ENCODE data around the gene WDFY4. TPM values are rescaled to one million over a fixed set of nuclear protein-coding genes. Genes with fewer than 3 reads are reported as not detected.
"Not testable (repeated sequence)": the region's sequence is repeated elsewhere in the genome, so short reads cannot be mapped to it uniquely, and the experiment has no call there.

The WDFY4 gene
- total RNA-seq, 1 donor from 2014 or later: 0.25 TPM

DNA sequence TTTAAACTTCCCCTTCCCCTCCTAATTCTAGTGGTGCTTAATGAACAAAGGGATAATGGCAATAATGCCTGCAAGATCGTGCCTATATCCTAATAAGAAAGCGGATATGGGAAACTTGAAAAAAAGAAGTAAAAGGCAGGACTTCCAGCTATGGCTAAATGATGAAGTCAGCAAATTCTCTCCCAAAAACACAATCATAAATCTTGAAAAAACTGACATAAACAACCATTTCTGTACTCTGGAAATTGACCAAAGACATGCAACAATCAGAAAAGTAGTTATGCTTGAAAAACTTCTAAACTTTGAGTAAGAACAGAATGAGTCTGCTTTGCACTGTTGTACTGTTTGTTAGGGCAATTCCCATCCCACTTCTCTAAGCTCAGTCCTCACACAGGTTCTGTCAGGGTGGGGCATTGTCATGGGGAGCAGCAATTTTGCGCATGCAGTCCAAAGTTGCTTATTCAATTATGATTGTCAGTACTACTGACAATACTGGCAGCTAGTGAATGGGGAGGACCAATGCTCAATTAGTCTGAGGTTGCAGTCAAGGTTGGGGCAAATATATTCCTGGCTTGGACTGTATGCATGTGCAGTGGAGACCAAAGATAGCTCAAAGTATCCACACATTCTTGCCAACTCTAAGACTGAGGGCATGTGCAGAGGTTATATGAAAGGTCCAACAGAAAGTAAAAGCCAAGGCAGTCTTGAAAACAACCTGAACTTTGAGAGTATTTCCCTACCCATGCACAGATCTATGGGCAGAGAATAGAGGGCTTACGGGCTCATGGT is 45.7 kb upstream of the WDFY4 start:
- H3K4me3 Mint-ChIP-seq (ENCODE audit: unreplicated experiment): no peak overlapping the region
- Histone ChIP-seq H4K20me1 (ENCODE audit: insufficient read depth, low read length) (no peaks in the 10 kb centered on the region), H3K4me2 (ENCODE audit: low read length) (no peak overlapping the region), H2AFZ (ENCODE audit: low read depth, low read length) (no peak overlapping the region), H3K9ac (ENCODE audit: low read length) (no peak overlapping the region), H3K36me3 (ENCODE audit: insufficient read depth, low read length) (no peaks in the 10 kb centered on the region), H3K4me3 (ENCODE audit: insufficient read depth, low read depth, low read length) (no peak overlapping the region), H3K4me1 (ENCODE audit: insufficient read depth, low read length) (peaks cover 4% of the 10 kb centered on the region), H3K27ac (ENCODE audit: low read depth, low read length) (no peak overlapping the region), H3K79me2 (ENCODE audit: insufficient read depth, low read length) (no peaks in the 10 kb centered on the region), H3K27me3 (ENCODE audit: insufficient read depth, low read length) (no peaks in the 10 kb centered on the region), H3K9me3 (ENCODE audit: insufficient read depth, low read depth, low read length) (no peaks in the 10 kb centered on the region)
- H3K36me3 Mint-ChIP-seq (ENCODE audit: low read depth, unreplicated experiment): no peaks in the 10 kb centered on the region
- H3K4me1 Mint-ChIP-seq (ENCODE audit: low read depth, unreplicated experiment): peaks cover 4% of the 10 kb centered on the region
- peaks cover 25% of the 10 kb centered on the region for H3K27me3 Mint-ChIP-seq (ENCODE audit: low read depth, unreplicated experiment)
- FAIRE-seq: no peak
- no peak for TF ChIP-seq EZH2 (IDR thresholded peaks at IDR 0.05; ENCODE audit: insufficient read depth, low read length)
- TF ChIP-seq, protein P1, sequence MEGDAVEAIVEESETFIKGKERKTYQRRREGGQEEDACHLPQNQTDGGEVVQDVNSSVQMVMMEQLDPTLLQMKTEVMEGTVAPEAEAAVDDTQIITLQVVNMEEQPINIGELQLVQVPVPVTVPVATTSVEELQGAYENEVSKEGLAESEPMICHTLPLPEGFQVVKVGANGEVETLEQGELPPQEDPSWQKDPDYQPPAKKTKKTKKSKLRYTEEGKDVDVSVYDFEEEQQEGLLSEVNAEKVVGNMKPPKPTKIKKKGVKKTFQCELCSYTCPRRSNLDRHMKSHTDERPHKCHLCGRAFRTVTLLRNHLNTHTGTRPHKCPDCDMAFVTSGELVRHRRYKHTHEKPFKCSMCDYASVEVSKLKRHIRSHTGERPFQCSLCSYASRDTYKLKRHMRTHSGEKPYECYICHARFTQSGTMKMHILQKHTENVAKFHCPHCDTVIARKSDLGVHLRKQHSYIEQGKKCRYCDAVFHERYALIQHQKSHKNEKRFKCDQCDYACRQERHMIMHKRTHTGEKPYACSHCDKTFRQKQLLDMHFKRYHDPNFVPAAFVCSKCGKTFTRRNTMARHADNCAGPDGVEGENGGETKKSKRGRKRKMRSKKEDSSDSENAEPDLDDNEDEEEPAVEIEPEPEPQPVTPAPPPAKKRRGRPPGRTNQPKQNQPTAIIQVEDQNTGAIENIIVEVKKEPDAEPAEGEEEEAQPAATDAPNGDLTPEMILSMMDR (IDR thresholded peaks at IDR 0.05; ENCODE audit: insufficient read depth, low read depth, low read length): no peak
- peaks cover 12% of the 10 kb centered on the region for H3K9me3 Mint-ChIP-seq (ENCODE audit: unreplicated experiment)
- no peak for DNase-seq (ENCODE audit: low read depth)
- no peak overlapping the region for H3K27ac Mint-ChIP-seq (ENCODE audit: unreplicated experiment)

DNA sequence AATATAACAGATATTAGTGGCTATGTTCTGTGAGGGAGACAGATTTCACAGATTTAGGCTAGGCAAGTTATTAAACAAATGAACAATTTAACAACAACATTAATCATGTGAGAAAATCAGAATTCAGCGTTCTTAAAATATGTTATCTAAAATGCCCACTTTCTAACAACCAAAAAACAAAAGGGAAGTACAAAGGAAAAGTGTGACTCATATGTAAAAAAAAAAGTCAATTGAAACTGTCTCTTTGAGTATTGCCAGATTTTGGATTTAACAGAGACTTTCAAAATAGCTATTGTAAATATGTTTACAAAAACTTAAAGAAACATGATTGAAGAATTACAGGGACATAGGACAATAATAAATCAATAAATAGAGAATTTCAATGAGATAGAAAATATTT is 45.0 kb upstream of the WDFY4 start:
- FAIRE-seq: no peak
- H3K79me2 ChIP-seq (ENCODE audit: insufficient read depth, low read length): no peaks in the 10 kb centered on the region
- H3K27ac ChIP-seq (ENCODE audit: low read depth, low read length): no peak overlapping the region
- DNase-seq (ENCODE audit: low read depth): no peak
- Mint-ChIP-seq H3K27ac (ENCODE audit: unreplicated experiment) (no peak overlapping the region), H3K36me3 (ENCODE audit: low read depth, unreplicated experiment) (no peaks in the 10 kb centered on the region), H3K27me3 (ENCODE audit: low read depth, unreplicated experiment) (peaks cover 23% of the 10 kb centered on the region), H3K9me3 (ENCODE audit: unreplicated experiment) (peaks cover 12% of the 10 kb centered on the region), H3K4me3 (ENCODE audit: unreplicated experiment) (no peak overlapping the region), H3K4me1 (ENCODE audit: low read depth, unreplicated experiment) (peaks cover 1% of the 10 kb centered on the region)
- no peak overlapping the region for H3K9ac ChIP-seq (ENCODE audit: low read length)
- no peaks in the 10 kb centered on the region for H4K20me1 ChIP-seq (ENCODE audit: insufficient read depth, low read length)
- no peak overlapping the region for H2AFZ ChIP-seq (ENCODE audit: low read depth, low read length)
- no peaks in the 10 kb centered on the region for H3K27me3 ChIP-seq (ENCODE audit: insufficient read depth, low read length)
- H3K4me1 ChIP-seq (ENCODE audit: insufficient read depth, low read length): no peaks in the 10 kb centered on the region
- no peak overlapping the region for H3K4me3 ChIP-seq (ENCODE audit: insufficient read depth, low read depth, low read length)
- no peaks in the 10 kb centered on the region for H3K9me3 ChIP-seq (ENCODE audit: insufficient read depth, low read depth, low read length)
- no peaks in the 10 kb centered on the region for H3K36me3 ChIP-seq (ENCODE audit: insufficient read depth, low read length)
- TF ChIP-seq EZH2 (IDR thresholded peaks at IDR 0.05; ENCODE audit: insufficient read depth, low read length): no peak
- TF ChIP-seq, protein P1 (IDR thresholded peaks at IDR 0.05; ENCODE audit: insufficient read depth, low read depth, low read length): no peak
- H3K4me2 ChIP-seq (ENCODE audit: low read length): no peak overlapping the region

DNA sequence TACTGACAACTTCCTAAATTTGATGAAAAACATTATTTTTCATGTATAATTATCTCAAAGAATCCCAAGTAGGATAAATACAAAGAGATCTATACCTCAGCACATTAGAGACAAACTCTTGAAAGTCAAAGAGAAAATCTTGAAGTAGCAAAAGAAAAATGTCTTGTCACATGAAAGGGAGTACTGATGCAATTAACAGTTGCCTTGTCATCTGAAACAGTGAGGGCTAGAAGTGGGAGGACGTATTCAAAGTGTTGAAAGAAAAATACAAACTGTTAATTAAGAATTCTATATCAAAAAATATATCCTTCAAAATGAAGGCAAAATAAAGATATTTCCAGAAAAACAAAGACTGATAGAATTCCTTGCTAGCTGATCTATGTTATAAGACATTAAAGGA is 44.3 kb upstream of the WDFY4 start:
- H3K36me3 Mint-ChIP-seq (ENCODE audit: low read depth, unreplicated experiment): no peaks in the 10 kb centered on the region
- H3K27me3 Mint-ChIP-seq (ENCODE audit: low read depth, unreplicated experiment): peaks cover 22% of the 10 kb centered on the region
- no peak for FAIRE-seq

DNA sequence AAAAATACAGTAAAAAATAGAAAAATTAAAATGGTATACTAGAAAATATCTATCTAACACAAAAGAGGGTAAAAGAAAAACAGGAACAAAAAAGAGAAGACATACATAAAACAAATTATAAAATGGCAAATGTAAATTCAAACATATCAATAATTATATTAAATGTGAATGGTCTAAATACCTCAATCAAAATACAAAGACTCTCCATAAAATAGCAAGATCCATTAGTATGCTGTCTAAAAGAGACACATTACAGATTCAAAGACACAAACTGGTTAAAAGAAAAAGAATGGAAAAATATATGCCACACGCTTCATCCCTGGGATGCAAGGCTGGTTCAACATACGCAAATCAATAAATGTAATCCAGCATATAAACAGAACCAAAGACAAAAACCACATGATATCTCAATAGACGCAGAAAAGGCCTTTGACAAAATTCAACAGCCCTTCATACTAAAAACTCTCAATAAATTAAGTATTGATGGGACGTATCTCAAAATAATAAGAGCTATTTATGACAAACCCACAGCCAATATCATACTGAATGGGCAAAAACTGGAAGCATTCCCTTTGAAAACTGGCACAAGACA is 43.5 kb upstream of the WDFY4 start:
- not testable (repeated sequence) for H3K27ac Mint-ChIP-seq (ENCODE audit: unreplicated experiment); H3K9me3 ChIP-seq (ENCODE audit: insufficient read depth, low read depth, low read length); H2AFZ ChIP-seq (ENCODE audit: low read depth, low read length); H3K36me3 ChIP-seq (ENCODE audit: insufficient read depth, low read length); DNase-seq (ENCODE audit: low read depth); H3K4me3 Mint-ChIP-seq (ENCODE audit: unreplicated experiment); H3K36me3 Mint-ChIP-seq (ENCODE audit: low read depth, unreplicated experiment); H3K27ac ChIP-seq (ENCODE audit: low read depth, low read length); H3K4me1 Mint-ChIP-seq (ENCODE audit: low read depth, unreplicated experiment); FAIRE-seq; H3K4me2 ChIP-seq (ENCODE audit: low read length); H3K79me2 ChIP-seq (ENCODE audit: insufficient read depth, low read length); H4K20me1 ChIP-seq (ENCODE audit: insufficient read depth, low read length); H3K4me3 ChIP-seq (ENCODE audit: insufficient read depth, low read depth, low read length); H3K9ac ChIP-seq (ENCODE audit: low read length); H3K4me1 ChIP-seq (ENCODE audit: insufficient read depth, low read length); H3K27me3 ChIP-seq (ENCODE audit: insufficient read depth, low read length)
- peaks cover 12% of the 10 kb centered on the region for H3K9me3 Mint-ChIP-seq (ENCODE audit: unreplicated experiment)
- peaks cover 22% of the 10 kb centered on the region for H3K27me3 Mint-ChIP-seq (ENCODE audit: low read depth, unreplicated experiment)

More for the DNA sequence above, 44.3 kb upstream of the WDFY4 start:
- no peaks in the 10 kb centered on the region for H3K36me3 ChIP-seq (ENCODE audit: insufficient read depth, low read length)
- H3K4me2 ChIP-seq (ENCODE audit: low read length): no peak overlapping the region
- H3K79me2 ChIP-seq (ENCODE audit: insufficient read depth, low read length): no peaks in the 10 kb centered on the region
- Mint-ChIP-seq H3K27ac (ENCODE audit: unreplicated experiment) (no peak overlapping the region), H3K9me3 (ENCODE audit: unreplicated experiment) (peaks cover 12% of the 10 kb centered on the region), H3K4me1 (ENCODE audit: low read depth, unreplicated experiment) (no peaks in the 10 kb centered on the region), H3K4me3 (ENCODE audit: unreplicated experiment) (no peak overlapping the region)
- H3K4me3 ChIP-seq (ENCODE audit: insufficient read depth, low read depth, low read length): no peak overlapping the region
- no peak overlapping the region for H2AFZ ChIP-seq (ENCODE audit: low read depth, low read length)
- H4K20me1 ChIP-seq (ENCODE audit: insufficient read depth, low read length): no peaks in the 10 kb centered on the region
- no peak overlapping the region for H3K27ac ChIP-seq (ENCODE audit: low read depth, low read length)
- DNase-seq (ENCODE audit: low read depth): no peak
- TF ChIP-seq EZH2 (IDR thresholded peaks at IDR 0.05; ENCODE audit: insufficient read depth, low read length): no peak
- TF ChIP-seq, protein P1 (IDR thresholded peaks at IDR 0.05; ENCODE audit: insufficient read depth, low read depth, low read length): no peak
- no peaks in the 10 kb centered on the region for H3K27me3 ChIP-seq (ENCODE audit: insufficient read depth, low read length)
- no peak overlapping the region for H3K9ac ChIP-seq (ENCODE audit: low read length)
- no peaks in the 10 kb centered on the region for H3K9me3 ChIP-seq (ENCODE audit: insufficient read depth, low read depth, low read length)
- H3K4me1 ChIP-seq (ENCODE audit: insufficient read depth, low read length): no peaks in the 10 kb centered on the region

Measured in astrocyte (in vitro differentiated cells and primary cell).